IPS-20b (cell line): Measurements from ENCODE around the gene DUOX1.

Experiments
- H3K27ac ChIP-seq: one replicate; pipeline ENCODE4 v1.5.1; 2013; ENCODE audit warnings: low read length
- H3K27me3 ChIP-seq: 2 replicates; pipeline ENCODE4 v1.6.1; 2013; ENCODE audit warnings: mild to moderate bottlenecking, low read length, inconsistent platforms; ENCODE audit not compliant: insufficient read depth
- H3K36me3 ChIP-seq: 2 replicates; pipeline ENCODE4 v1.6.1; 2013; ENCODE audit warnings: low read depth, mild to moderate bottlenecking, inconsistent platforms, low read length, moderate library complexity; ENCODE audit not compliant: insufficient read depth
- H3K4me1 ChIP-seq: 2 replicates; pipeline ENCODE4 v1.6.1; 2013; ENCODE audit warnings: mild to moderate bottlenecking, control low read depth, inconsistent platforms, low read length, moderate library complexity; ENCODE audit not compliant: insufficient read depth
- H3K4me3 ChIP-seq: 2 replicates; pipeline ENCODE4 v1.5.1; 2013; ENCODE audit warnings: mild to moderate bottlenecking, low read length, inconsistent platforms
- H3K9ac ChIP-seq: 2 replicates; pipeline ENCODE4 v1.6.1; 2013; ENCODE audit warnings: low read depth, mild to moderate bottlenecking, inconsistent platforms, low read length, moderate library complexity
- H3K9me3 ChIP-seq: 2 replicates; pipeline ENCODE4 v1.6.1; 2013; ENCODE audit warnings: mild to moderate bottlenecking, low read depth, low read length, inconsistent platforms; ENCODE audit not compliant: insufficient read depth

Gene DUOX1

DNA sequence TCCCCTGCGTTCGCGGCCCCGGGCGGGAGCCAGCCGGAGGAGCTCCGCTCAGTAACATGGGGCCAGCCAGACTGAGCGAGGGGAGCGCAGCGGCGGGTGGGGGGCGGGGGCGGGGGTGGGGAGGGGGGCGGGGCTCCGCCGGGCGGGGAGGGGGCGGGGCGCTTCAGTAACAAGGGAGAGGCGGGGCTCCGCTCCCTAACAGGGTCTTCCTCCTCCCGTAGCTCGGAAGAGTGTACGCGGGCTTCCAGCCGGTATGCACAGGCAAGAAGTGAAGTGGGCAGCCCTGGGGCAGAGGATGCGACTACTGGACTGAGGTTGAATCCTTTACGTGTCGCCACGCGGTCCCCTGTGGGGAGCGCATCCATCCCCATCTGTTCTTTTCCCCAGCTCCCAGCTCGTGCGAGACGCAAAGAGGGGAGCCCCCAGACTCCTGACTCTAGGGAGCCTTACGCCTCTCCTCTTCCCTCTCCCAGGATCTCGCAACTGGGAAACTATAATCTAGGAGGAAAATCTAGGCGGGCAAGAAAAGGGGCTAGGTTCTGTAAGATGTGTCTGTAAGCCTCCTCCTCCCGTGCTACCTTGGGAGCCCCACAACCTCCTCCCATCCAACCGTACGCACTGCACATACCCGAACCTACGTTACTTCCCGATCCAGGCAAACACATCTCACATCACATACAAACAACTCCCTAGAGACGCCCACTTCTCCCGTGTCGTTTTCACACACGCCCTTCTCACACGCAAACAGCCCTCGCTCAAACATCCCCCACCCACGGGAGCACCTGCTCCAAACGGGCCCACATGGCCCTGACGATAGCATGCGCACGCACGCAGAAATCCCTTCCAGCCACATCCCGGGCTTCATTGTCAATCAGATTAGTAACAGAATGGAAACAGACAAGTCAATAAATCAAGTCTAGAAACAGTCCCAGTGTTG lies 58.4 kb downstream of the DUOX1 start, which contains the start of gene SHF:
SHF (minus strand) TSS at position 73 of the 937 bp plus-strand sequence; CDS start at position 58, 15 bp downstream.
- Histone ChIP-seq H3K9me3 (no peaks in the 10 kb centered on the region), H3K4me1 (peaks cover 22% of the 10 kb centered on the region), H3K27me3 (peaks cover 49% of the 10 kb centered on the region), H3K4me3 (peak within 1 kb of the TSS; percentile 91), H3K9ac (peak within 1 kb of the TSS; percentile 75; the same call in 1 of the 2 replicates), H3K27ac (no peak within 1 kb of the TSS), H3K36me3 (no peaks in the 10 kb centered on the region)

DNA sequence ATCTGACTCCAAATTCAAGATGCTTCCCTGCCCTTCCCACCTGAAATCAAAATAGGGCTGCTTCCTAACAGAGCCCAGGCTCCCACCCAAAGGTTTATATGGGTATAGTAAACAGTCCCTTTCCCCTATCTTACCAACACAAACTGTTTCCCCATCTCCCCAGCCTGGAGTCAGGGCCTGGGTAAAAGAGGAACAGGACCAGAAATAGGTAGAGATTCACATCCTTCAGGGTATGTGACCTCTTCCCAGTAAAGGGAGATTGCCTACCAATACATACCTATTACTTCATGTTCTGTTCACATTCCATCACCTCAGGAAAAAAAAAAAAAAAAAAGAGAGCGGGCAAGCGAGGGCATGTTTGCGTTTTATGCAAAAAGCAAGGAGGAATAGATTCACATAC lies 67.7 kb downstream of the DUOX1 start:
- Histone ChIP-seq H3K4me3 (peak overlapping the region; percentile 94; the same call in 1 of the 2 replicates), H3K4me1 (no peaks in the 10 kb centered on the region; the same call in 1 of the 2 replicates)

DNA sequence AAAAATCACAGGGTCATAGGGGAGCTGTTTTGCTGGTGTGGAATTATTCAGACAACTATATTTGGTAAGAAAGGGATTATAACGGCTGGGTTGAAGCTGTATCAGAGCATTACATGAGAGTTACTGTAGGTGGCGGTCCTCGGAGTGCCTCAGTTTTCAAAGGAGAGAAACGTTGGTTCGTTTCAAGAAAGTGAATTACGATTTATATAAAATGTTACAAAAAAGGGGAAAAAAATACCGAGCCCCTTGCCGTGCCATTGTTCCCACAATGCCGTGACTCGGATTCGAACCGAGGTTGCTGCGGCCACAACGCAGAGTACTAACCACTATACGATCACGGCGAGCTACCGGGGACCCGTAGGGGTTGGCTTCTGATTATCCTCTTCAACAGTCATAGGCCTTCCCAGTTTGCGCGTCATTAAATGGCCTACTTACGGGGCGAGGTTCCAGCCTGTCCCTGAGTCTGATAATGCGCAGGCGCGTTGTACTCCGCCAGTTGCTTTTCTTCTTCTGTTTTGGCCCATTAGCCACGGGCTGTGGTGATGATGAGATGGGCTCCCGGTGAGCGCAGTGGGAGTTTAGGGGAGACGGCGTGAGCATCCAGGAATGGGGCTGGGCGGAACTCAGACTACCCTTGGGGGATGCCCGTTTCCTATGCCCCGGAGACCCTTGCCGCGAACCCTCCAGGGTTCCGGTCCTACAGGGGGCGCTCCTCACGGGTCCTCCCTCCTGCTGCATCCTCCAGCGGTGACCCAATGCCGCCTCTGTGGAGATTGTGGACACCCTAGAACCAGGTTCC lies 68.7 kb downstream of the DUOX1 start:
- Histone ChIP-seq H3K9me3 (no peaks in the 10 kb centered on the region), H3K9ac (peak overlapping the region; percentile 88), H3K4me1 (no peaks in the 10 kb centered on the region; the same call in 1 of the 2 replicates), H3K27ac (no peak overlapping the region), H3K4me3 (peak overlapping the region; percentile 94), H3K36me3 (no peaks in the 10 kb centered on the region), H3K27me3 (peaks cover 7% of the 10 kb centered on the region; the same call in 1 of the 2 replicates)

More for the DNA sequence above, 67.7 kb downstream of the DUOX1 start:
- no peaks in the 10 kb centered on the region for H3K9me3 ChIP-seq
- H3K36me3 ChIP-seq: no peaks in the 10 kb centered on the region
- no peak overlapping the region for H3K27ac ChIP-seq
- H3K9ac ChIP-seq: no peak overlapping the region
- peaks cover 7% of the 10 kb centered on the region; the same call in 1 of the 2 replicates for H3K27me3 ChIP-seq

DNA sequence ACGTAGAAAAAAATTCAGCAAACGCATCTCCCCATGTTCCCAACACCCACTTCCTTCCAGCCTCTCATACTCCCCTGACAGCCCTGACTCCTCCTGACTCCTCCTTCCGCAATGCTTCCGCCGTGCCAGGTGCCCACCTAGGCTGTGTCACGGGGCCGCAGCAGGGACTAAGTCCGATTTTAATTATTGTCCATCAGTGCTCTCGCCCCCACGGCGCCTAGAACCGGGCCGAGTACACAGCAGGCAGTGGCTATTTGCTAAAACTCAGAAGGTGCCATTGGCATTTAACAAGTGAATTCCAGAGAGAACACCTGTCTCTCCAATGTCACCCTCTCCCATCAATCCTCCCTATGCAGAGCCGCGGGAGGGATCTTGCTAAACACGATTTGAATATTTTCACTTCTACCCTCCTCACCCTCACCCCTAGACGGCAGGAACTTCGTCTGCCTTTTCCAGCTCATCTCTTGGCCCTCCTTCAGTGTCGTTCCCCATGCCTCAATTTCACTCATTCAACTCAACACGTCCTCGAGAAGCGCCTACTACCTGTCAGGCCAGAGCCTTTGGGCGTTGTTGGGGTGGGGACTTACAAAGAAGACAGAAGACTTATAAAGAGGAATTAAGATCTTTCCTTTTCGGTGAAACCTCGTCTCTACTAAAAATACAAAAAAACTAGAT lies 69.5 kb downstream of the DUOX1 start:
- Histone ChIP-seq H3K9ac (peak overlapping the region; percentile 78; the same call in 1 of the 2 replicates), H3K36me3 (no peaks in the 10 kb centered on the region), H3K4me3 (peak overlapping the region; percentile 94), H3K27ac (no peak overlapping the region), H3K4me1 (no peaks in the 10 kb centered on the region; the same call in 1 of the 2 replicates), H3K27me3 (peaks cover 7% of the 10 kb centered on the region; the same call in 1 of the 2 replicates), H3K9me3 (no peaks in the 10 kb centered on the region)

DNA sequence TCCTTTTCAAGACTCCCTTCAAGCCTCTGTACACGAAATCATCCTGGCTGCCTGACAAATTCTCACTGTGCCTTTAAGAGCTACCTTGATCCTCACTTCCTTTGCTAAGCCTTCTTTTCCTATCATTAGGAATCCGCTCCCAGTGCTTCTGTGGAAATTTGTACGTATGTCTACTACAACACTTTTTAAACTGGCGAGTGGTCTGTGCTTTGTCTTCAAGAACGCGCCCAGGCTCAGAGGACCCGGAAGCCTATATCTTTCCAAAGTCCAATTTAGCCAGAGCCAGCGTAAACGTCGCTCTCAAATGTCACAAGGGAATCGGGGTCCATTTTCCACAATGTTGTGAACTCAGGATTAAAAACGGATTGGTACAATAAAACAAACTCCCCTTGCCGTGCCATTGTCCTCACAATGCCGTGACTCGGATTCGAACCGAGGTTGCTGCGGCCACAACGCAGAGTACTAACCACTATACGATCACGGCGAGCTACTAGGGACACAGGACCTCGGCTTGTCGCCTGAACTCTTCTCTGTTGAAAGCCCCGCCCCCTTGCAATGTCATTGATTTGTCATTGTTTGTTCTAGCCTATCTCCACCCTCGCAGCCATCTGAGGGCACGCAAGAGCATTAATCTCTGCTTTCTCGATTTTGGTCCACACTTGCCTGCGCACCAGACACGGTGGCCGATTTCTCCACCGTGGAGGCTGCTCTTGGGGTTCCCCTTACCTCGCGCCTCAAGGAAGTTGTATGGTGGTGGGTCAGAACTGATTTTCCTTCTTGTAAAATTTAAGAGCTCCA lies 70.4 kb downstream of the DUOX1 start:
- H3K27me3 ChIP-seq: peaks cover 7% of the 10 kb centered on the region; the same call in 1 of the 2 replicates
- H3K27ac ChIP-seq: no peak overlapping the region
- peak overlapping the region; percentile 83 for H3K9ac ChIP-seq
- H3K9me3 ChIP-seq: no peaks in the 10 kb centered on the region
- H3K4me1 ChIP-seq: no peaks in the 10 kb centered on the region; the same call in 1 of the 2 replicates
- H3K4me3 ChIP-seq: peak overlapping the region; percentile 94
- H3K36me3 ChIP-seq: no peaks in the 10 kb centered on the region

DNA sequence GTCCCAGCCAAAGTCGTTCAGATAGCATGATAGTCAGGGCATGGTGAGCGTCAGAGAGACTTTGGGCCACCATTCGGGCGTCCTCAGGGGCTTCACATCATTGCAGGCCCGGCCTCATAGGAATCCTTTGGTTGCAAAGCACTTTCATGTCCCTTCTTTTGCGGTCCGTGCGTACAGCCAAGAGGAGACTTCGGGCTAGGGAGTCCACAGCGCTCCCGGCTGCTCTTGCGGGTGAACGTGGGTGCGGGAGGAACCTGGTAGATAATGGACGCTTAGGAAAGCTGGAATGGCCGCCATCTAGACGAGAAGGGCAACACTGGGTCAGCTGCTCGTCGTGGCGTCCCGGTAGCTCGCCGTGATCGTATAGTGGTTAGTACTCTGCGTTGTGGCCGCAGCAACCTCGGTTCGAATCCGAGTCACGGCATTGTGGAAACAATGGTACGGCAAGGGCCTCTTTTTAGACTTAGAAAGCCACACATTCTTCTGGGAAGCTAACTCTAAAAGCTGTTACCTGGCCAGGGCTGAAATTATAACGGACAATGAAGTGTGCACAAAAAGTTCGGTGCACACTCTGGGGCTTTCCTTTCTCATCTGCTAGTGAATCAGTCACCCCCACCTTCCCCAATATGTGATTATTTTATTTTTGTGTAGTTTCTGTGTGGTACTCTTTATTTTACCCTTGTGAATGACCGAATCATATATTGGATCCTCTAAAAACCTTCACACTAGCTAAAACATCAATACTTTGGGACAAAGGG lies 71.2 kb downstream of the DUOX1 start:
- no peaks in the 10 kb centered on the region for H3K9me3 ChIP-seq
- no peaks in the 10 kb centered on the region for H3K36me3 ChIP-seq
- peak overlapping the region; percentile 94 for H3K4me3 ChIP-seq
- peaks cover 7% of the 10 kb centered on the region; the same call in 1 of the 2 replicates for H3K27me3 ChIP-seq
- no peak overlapping the region for H3K27ac ChIP-seq
- no peaks in the 10 kb centered on the region; the same call in 1 of the 2 replicates for H3K4me1 ChIP-seq
- peak overlapping the region; percentile 83 for H3K9ac ChIP-seq

DNA sequence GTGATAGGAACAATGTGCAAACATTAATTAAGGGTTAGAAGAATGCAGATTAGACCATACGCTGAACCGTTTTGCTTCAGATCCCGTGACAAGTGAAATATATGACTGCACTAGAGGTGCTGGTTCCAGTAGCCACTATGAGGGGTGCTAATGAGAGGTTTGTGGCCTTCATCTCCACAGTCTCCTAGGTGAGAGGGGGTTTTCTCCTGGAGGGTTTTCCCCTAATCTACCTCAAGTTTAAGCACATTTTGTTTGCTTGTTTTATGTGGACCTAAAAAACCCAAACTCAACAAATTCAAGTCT lies 71.7 kb downstream of the DUOX1 start:
- no peak overlapping the region for H3K9ac ChIP-seq
- no peak overlapping the region for H3K27ac ChIP-seq
- no peaks in the 10 kb centered on the region for H3K9me3 ChIP-seq
- H3K36me3 ChIP-seq: no peaks in the 10 kb centered on the region
- H3K27me3 ChIP-seq: peaks cover 7% of the 10 kb centered on the region; the same call in 1 of the 2 replicates
- peak overlapping the region; percentile 94; the same call in 1 of the 2 replicates for H3K4me3 ChIP-seq
- no peaks in the 10 kb centered on the region; the same call in 1 of the 2 replicates for H3K4me1 ChIP-seq

DNA sequence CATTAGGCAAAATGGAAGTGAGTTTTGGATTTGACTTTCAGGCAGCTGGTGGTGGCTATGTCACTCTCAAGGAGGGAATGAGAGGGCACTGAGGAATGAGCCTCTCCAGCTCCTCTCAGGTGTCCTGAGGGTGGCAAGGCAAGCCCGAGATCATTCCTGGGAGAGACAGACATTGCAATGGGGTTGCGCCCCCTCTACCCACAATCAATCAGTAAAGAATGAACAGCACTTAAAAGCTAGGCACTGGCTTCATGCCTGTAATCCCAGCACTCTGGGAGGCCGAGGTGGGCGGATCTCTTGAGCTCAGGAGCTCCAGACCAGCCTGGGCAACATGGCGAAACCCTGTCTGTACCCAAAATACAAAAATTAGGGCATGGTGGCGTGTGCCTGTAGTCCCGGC lies 72.1 kb downstream of the DUOX1 start:
- Histone ChIP-seq H3K27ac (no peak overlapping the region), H3K4me3 (no peak overlapping the region), H3K9me3 (no peaks in the 10 kb centered on the region), H3K4me1 (no peaks in the 10 kb centered on the region; the same call in 1 of the 2 replicates), H3K27me3 (peaks cover 7% of the 10 kb centered on the region; the same call in 1 of the 2 replicates), H3K9ac (no peak overlapping the region), H3K36me3 (no peaks in the 10 kb centered on the region)

DNA sequence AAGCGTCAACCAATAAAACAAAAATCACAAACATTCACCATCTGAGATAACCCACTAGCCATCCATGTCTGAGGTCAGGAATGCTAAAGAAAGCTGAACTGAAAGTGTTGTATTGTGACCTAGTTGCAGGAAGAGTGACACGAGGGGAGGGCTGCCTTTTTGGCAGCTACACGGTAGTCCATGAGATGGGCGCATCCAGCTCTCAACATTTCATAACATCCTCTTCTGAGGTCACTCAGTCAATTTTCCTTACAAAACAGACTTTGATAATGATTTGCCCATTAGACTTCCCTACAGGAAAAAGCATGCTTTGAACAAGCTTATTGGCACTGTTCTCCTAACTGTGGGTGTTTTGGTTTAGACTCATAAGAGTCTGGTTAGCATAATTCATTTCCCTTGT lies 73.4 kb downstream of the DUOX1 start:
- Histone ChIP-seq H3K4me1 (no peaks in the 10 kb centered on the region; the same call in 1 of the 2 replicates), H3K4me3 (no peak overlapping the region), H3K36me3 (no peaks in the 10 kb centered on the region), H3K9ac (no peak overlapping the region), H3K27ac (no peak overlapping the region), H3K27me3 (peaks cover 7% of the 10 kb centered on the region), H3K9me3 (no peaks in the 10 kb centered on the region)

DNA sequence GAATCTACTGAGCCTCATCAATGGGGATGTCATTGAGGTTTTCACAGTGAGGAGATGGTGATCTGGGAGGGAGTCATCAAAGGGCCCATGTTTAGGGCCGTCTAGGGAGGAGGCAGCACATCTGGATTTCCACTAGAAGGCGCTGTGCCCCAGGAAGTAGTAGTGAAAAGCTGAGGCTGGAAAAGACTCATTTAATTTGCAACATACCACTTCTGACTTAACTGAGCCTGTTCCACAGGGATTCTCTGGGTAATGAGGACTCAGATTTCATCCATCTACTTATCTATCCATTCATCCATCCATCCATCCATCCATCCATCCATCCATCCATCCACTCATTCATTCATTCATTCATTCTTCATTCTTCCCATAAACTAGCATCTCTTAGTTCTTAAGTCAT lies 75.4 kb downstream of the DUOX1 start:
- Histone ChIP-seq H3K9ac (no peak overlapping the region; the same call in 1 of the 2 replicates), H3K27ac (no peak overlapping the region), H3K36me3 (no peaks in the 10 kb centered on the region)

More for the DNA sequence above, 75.4 kb downstream of the DUOX1 start:
- no peak overlapping the region for H3K4me3 ChIP-seq
- no peaks in the 10 kb centered on the region; the same call in 1 of the 2 replicates for H3K27me3 ChIP-seq
- H3K4me1 ChIP-seq: no peaks in the 10 kb centered on the region; the same call in 1 of the 2 replicates
- H3K9me3 ChIP-seq: no peaks in the 10 kb centered on the region
